GM18507 (cell line): ENCODE data around the gene PTPRE.

Experiments used
- DNase-seq: peaks from one replicate; pipeline ENCODE4 v3.0.0; 2011; ENCODE audit warnings: low read depth; ENCODE audit not compliant: insufficient read length; ENCODE audit errors: extremely low spot score
- FAIRE-seq: peaks from 2 replicates; lab custom pipeline; 2011; peaks lifted over from hg19 to GRCh38; lab: Jason Lieb, UNC

Gene PTPRE

GRCh38 chr10:128008521-128009250 is 101.8 kb downstream of the PTPRE start:
- DNase-seq: no peak
- no peak for FAIRE-seq

- DNase-seq (no peak), FAIRE-seq (no peak)
These were observed 102.6 kb downstream of the PTPRE start for GRCh38 chr10:128009372-128010126.

GRCh38 chr10:128011059-128011979 is 104.4 kb downstream of the PTPRE start:
- peak; percentile 75 for DNase-seq
- peak; percentile 91 for FAIRE-seq

- no peak for FAIRE-seq
- no peak for DNase-seq
These were observed 106.7 kb downstream of the PTPRE start for GRCh38 chr10:128013626-128014025.

DNA sequence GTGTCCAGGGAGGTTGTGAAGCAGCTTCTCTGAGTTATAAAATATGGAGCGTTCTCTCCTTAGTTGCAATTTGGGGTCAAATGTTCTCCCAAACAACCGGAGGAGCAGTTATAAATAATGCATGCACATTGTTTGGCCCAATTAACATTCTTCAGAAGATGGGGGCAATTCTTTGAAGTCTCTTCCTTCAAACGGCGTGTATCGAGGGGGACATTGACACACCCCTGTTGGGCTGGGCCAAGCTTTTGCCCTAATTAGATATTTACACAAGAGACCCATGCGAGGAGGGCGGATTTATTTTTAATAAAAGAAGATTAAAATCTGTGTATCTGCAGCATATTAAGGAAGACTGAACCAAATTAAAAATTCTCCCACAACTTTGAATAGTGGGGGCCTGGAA is 107.3 kb downstream of the PTPRE start:
- FAIRE-seq (no peak), DNase-seq (no peak)

DNA sequence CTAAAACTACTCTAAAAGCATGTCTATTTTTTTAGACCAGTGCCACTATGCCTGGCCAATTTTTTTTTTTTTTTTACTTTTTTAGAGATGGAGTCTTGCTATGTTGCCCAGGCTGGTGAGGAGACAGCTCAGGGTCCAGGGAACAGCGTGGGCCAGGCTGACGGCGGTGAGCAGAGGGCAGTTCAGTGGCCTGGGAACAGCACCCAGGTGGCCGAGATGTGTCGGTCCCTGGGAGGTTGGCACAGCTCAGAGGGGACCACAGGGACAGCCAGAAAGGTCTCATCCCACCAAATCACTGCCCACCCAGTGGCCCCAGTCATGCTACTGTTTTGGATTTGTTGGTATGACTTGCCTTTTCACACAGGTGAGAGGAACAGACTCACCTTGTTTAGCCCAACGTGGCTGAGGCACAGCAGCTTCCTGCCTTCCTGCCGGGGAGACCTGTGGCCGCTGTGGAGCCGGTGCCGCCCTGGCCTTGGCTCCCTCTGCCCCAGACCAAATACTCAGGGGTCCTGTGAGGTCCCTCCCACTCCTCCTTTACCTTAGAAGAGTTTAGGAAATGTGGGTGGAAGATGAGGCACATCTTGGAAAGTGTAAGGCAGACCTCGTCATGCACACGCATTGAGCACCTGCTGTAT is 109.6 kb downstream of the PTPRE start:
- FAIRE-seq (no peak), DNase-seq (no peak)

- DNase-seq (no peak), FAIRE-seq (no peak)
These were observed 110.9 kb downstream of the PTPRE start for GRCh38 chr10:128017822-128018221.

GRCh38 chr10:128018236-128018635 is 111.3 kb downstream of the PTPRE start:
- DNase-seq (no peak), FAIRE-seq (no peak)

DNA sequence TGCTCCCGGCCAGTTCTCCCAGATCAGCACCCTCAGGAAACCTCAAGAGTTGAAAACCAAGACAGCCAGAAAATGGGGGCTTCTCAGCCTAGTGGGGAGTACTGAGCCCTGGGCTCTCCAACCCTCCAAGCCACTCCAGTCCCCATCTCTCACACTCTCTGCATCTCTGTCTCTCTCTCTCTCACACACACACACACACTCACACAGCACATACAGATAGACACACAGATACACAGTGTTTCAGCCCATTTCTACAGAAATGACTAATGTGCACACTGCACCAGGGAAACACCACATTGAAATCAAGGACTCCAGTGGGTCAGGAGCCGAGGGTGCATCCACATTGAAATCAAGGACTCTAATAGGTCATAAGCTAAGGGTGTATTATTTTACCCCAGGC is 111.8 kb downstream of the PTPRE start:
- no peak for FAIRE-seq
- DNase-seq: no peak

- DNase-seq (no peak), FAIRE-seq (no peak)
These were observed 115.6 kb downstream of the PTPRE start for GRCh38 chr10:128022261-128023196.

DNA sequence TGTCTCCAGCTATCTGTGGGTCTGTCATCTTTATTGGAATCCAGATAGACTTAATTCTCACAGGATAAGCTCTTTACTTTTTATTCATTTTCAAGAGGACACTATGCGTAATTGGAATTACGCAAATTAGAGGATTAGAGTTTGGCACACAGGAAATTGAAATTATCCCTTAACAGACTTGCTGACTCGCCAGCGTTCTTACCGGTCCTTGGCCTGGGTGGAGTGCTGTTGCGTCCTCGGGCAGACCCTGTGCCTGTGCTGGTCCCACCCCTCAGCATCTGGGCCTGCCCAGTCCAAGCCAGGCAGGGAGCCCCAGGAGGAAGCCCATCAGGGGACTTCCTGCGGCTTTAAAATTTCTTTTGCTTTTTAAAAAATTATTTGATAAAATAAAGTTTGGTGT is 117.5 kb downstream of the PTPRE start:
- FAIRE-seq (no peak), DNase-seq (no peak)

GRCh38 chr10:128025437-128025836 is 118.5 kb downstream of the PTPRE start:
- FAIRE-seq: no peak
- no peak for DNase-seq

DNA sequence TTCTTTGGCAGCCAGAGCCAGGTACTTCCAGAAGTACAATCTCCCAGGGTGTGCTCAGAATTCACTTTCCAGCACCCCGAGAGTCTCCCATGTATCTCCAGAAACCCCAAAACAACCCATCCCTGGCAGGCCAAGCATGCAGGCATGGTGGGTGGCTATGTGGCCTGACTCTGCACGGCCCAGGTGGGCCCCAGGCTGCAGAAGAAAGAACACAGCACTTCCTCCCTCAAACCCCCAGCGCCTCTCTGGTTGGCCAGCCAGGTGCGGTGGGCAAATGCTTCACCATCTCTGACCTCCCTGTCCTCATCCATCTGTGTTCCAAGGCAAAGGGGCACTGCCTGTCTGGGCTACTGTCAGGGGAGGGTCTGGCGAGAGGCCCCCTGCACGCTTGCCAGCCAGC is 119.0 kb downstream of the PTPRE start:
- FAIRE-seq: no peak
- DNase-seq: no peak

DNA sequence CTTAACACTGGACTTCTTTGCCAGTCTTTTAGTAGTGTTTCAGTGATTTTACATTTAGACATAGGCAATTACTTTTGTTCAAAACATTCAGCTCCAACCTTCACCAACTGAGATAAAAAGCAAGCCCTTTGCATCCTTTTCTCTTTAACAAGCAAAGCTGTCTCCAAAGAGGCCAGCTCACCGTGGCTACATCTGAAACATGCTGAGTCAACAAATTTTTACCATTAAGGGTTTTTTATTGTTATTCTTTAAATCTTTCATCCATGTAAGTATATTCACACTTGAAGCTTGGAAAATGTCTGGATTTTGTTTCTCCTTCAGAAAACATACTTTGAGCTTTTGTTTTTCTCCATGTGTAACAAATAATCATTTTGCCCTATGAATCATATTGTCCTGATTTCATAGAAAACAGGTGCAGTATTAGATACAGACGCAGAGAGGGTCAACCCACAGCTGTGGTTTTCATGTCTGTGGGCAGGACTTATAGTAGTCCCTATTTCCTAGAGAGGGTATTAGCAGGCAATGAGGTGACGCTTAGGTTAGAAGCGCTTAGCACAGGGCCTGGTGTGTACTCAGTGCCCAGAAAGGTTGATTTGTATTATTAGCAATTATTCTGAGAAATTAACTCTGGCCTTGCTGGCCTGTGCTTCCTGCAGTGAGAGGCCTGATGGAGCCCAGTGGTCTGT is 119.9 kb downstream of the PTPRE start:
- no peak for DNase-seq
- FAIRE-seq: no peak

- no peak for FAIRE-seq
These were observed 120.4 kb downstream of the PTPRE start for GRCh38 chr10:128027306-128027705.

GRCh38 chr10:128027822-128028507 is 121.1 kb downstream of the PTPRE start:
- FAIRE-seq (no peak), DNase-seq (no peak)

More at GRCh38 chr10:128027306-128027705, 120.4 kb downstream of the PTPRE start:
- DNase-seq: no peak

- FAIRE-seq (no peak), DNase-seq (no peak)
These were observed 121.8 kb downstream of the PTPRE start for GRCh38 chr10:128028508-128029289.
